ENCODE results near the gene OPA3.

Gene OPA3

GRCh38 chr19:45497791-45498190 is 86.8 kb downstream of the OPA3 start:
- no peak for TF ChIP-seq CTCF (IDR thresholded peaks at IDR 0.05)
- no peak for DNase-seq
- Mint-ChIP-seq H3K27me3 (ENCODE audit: low read depth, poor library complexity) (peaks cover 76% of the 10 kb centered on the region), H3K9me3 (no peaks in the 10 kb centered on the region), H3K36me3 (ENCODE audit: low read depth) (peaks cover 4% of the 10 kb centered on the region), H3K27ac (no peak overlapping the region), H3K4me1 (peaks cover 41% of the 10 kb centered on the region), H3K4me3 (peak overlapping the region; percentile 62)

- Mint-ChIP-seq H3K4me3 (peak overlapping the region; percentile 82), H3K4me1 (peaks cover 51% of the 10 kb centered on the region), H3K9me3 (no peaks in the 10 kb centered on the region), H3K36me3 (ENCODE audit: low read depth) (peaks cover 4% of the 10 kb centered on the region), H3K27me3 (ENCODE audit: low read depth, poor library complexity) (peaks cover 64% of the 10 kb centered on the region), H3K27ac (no peak overlapping the region)
- TF ChIP-seq CTCF (IDR thresholded peaks at IDR 0.05) = no peak
- peak; percentile 89 for DNase-seq
Observed at GRCh38 chr19:45496349-45496953, 88.2 kb downstream of the OPA3 start.

GRCh38 chr19:45495178-45495577 is 89.4 kb downstream of the OPA3 start:
- Mint-ChIP-seq H3K27me3 (ENCODE audit: low read depth, poor library complexity) (peaks cover 52% of the 10 kb centered on the region), H3K4me3 (peak overlapping the region; percentile 82), H3K4me1 (peaks cover 51% of the 10 kb centered on the region), H3K9me3 (no peaks in the 10 kb centered on the region), H3K27ac (no peak overlapping the region), H3K36me3 (ENCODE audit: low read depth) (peaks cover 4% of the 10 kb centered on the region)
- TF ChIP-seq CTCF (IDR thresholded peaks at IDR 0.05) = no peak
- DNase-seq = no peak

GRCh38 chr19:45494261-45494916 is 90.2 kb downstream of the OPA3 start:
- Mint-ChIP-seq H3K9me3 (no peaks in the 10 kb centered on the region), H3K36me3 (ENCODE audit: low read depth) (peaks cover 4% of the 10 kb centered on the region), H3K27ac (no peak overlapping the region), H3K27me3 (ENCODE audit: low read depth, poor library complexity) (peaks cover 44% of the 10 kb centered on the region), H3K4me1 (peaks cover 47% of the 10 kb centered on the region), H3K4me3 (peak overlapping the region; percentile 54)
- DNase-seq = no peak
- TF ChIP-seq CTCF (IDR thresholded peaks at IDR 0.05) = no peak

- TF ChIP-seq CTCF (IDR thresholded peaks at IDR 0.05) = no peak
- H3K4me3 Mint-ChIP-seq = peak overlapping the region; percentile 86
- DNase-seq = peak; percentile 61
- peaks cover 4% of the 10 kb centered on the region for H3K36me3 Mint-ChIP-seq (ENCODE audit: low read depth)
- H3K9me3 Mint-ChIP-seq = no peaks in the 10 kb centered on the region
- H3K27me3 Mint-ChIP-seq (ENCODE audit: low read depth, poor library complexity) = peaks cover 31% of the 10 kb centered on the region
- H3K27ac Mint-ChIP-seq = peak overlapping the region; percentile 20
- H3K4me1 Mint-ChIP-seq = peaks cover 39% of the 10 kb centered on the region
Observed at GRCh38 chr19:45492627-45493470, 91.8 kb downstream of the OPA3 start.
